ENCODE results near the gene CPT1C. TPM values are rescaled to one million over a fixed set of nuclear protein-coding genes. Genes with fewer than 3 reads are reported as not detected.

The CPT1C gene
- polyA plus RNA-seq, 3 donors from 2014 or later: not detected

- Mint-ChIP-seq H3K9me3 (no peaks in the 10 kb centered on the region), H3K4me3 (peak overlapping the region; percentile 96 to 99 (median 97)), H3K27ac (peak overlapping the region; percentile 93 to 99 (median 96)), H3K36me3 (peaks cover 0 to 5% (median 3%) of the 10 kb centered on the region in 3 donors), H3K27me3 (ENCODE audit: low read depth in 3 of 3) (peaks cover 7 to 12% (median 11%) of the 10 kb centered on the region in 3 donors), H3K4me1 (peaks cover 44 to 45% of the 10 kb centered on the region in 2 donors)
- DNase-seq: no peak
Observed at GRCh38 chr19:49666120-49666444, 24.8 kb upstream of the CPT1C start.

GRCh38 chr19:49667473-49667872, 23.4 kb upstream of the CPT1C start:
- peak overlapping the region; percentile 96 to 99 (median 97) for H3K4me3 Mint-ChIP-seq
- peaks cover 7 to 15% (median 11%) of the 10 kb centered on the region in 3 donors for H3K27me3 Mint-ChIP-seq (ENCODE audit: low read depth in 3 of 3)
- no peak for DNase-seq
- peak overlapping the region in 5 of 6 donors; percentile 25 to 93 (median 61) for H3K27ac Mint-ChIP-seq
- H3K9me3 Mint-ChIP-seq: no peaks in the 10 kb centered on the region
- peaks cover 0 to 5% (median 3%) of the 10 kb centered on the region in 3 donors for H3K36me3 Mint-ChIP-seq
- peaks cover 49 to 51% of the 10 kb centered on the region in 2 donors for H3K4me1 Mint-ChIP-seq

GRCh38 chr19:49669516-49669915, 21.4 kb upstream of the CPT1C start:
- no peak overlapping the region for H3K27ac Mint-ChIP-seq

GRCh38 chr19:49672131-49672919, 18.6 kb upstream of the CPT1C start:
- H3K27ac Mint-ChIP-seq: peak overlapping the region in 2 of 6 donors; percentile 49 to 61
- peaks cover 0 to 5% (median 3%) of the 10 kb centered on the region in 3 donors for H3K36me3 Mint-ChIP-seq
- H3K27me3 Mint-ChIP-seq (ENCODE audit: low read depth in 3 of 3): peaks cover 8 to 14% (median 11%) of the 10 kb centered on the region in 3 donors
- peaks cover 20 to 22% of the 10 kb centered on the region in 2 donors for H3K4me1 Mint-ChIP-seq
- H3K9me3 Mint-ChIP-seq: no peaks in the 10 kb centered on the region
- peak; percentile 69 to 74 (median 69) for DNase-seq
- H3K4me3 Mint-ChIP-seq: no peak overlapping the region

More at GRCh38 chr19:49669516-49669915, 21.4 kb upstream of the CPT1C start:
- Mint-ChIP-seq H3K4me3 (no peak overlapping the region), H3K27me3 (ENCODE audit: low read depth in 3 of 3) (peaks cover 5 to 13% (median 5%) of the 10 kb centered on the region in 3 donors), H3K4me1 (peaks cover 30 to 37% of the 10 kb centered on the region in 2 donors), H3K9me3 (no peaks in the 10 kb centered on the region), H3K36me3 (peaks cover 0 to 5% (median 3%) of the 10 kb centered on the region in 3 donors)
- DNase-seq: no peak

GRCh38 chr19:49676136-49676783, 14.7 kb upstream of the CPT1C start:
- DNase-seq: no peak
- Mint-ChIP-seq H3K4me1 (peaks cover 32 to 33% of the 10 kb centered on the region in 2 donors), H3K27me3 (ENCODE audit: low read depth in 3 of 3) (peaks cover 11 to 14% (median 14%) of the 10 kb centered on the region in 3 donors), H3K27ac (peak overlapping the region; percentile 95 to 100 (median 98)), H3K9me3 (no peaks in the 10 kb centered on the region), H3K36me3 (no peaks in the 10 kb centered on the region), H3K4me3 (peak overlapping the region; percentile 90 to 99 (median 97))

- peak; percentile 99 for DNase-seq
- H3K27me3 Mint-ChIP-seq (ENCODE audit: low read depth in 3 of 3): peaks cover 11 to 14% (median 13%) of the 10 kb centered on the region in 3 donors
- no peaks in the 10 kb centered on the region for H3K36me3 Mint-ChIP-seq
- no peaks in the 10 kb centered on the region for H3K9me3 Mint-ChIP-seq
- peaks cover 32 to 33% of the 10 kb centered on the region in 2 donors for H3K4me1 Mint-ChIP-seq
- peak overlapping the region; percentile 95 to 100 (median 98) for H3K27ac Mint-ChIP-seq
- H3K4me3 Mint-ChIP-seq: peak overlapping the region; percentile 90 to 99 (median 97)
Observed at GRCh38 chr19:49676784-49677230, 14.1 kb upstream of the CPT1C start.

- H3K9me3 Mint-ChIP-seq: no peaks in the 10 kb centered on the region
- peak within 1 kb of the TSS; percentile 95 to 100 (median 98) for H3K27ac Mint-ChIP-seq
- peaks cover 0 to 4% (median under 1%) of the 10 kb centered on the region in 3 donors for H3K36me3 Mint-ChIP-seq
- peaks cover 11 to 14% (median 11%) of the 10 kb centered on the region in 3 donors for H3K27me3 Mint-ChIP-seq (ENCODE audit: low read depth in 3 of 3)
- H3K4me3 Mint-ChIP-seq: peak within 1 kb of the TSS; percentile 90 to 99 (median 97)
- no peak for DNase-seq
- peaks cover 27 to 29% of the 10 kb centered on the region in 2 donors for H3K4me1 Mint-ChIP-seq
Observed at GRCh38 chr19:49677231-49677900, 13.6 kb upstream of the CPT1C start, which contains the start of gene PRMT1. TSS of gene PRMT1 (plus strand) at chr19:49677271. CDS start at chr19:49677281, 10 bp downstream.

GRCh38 chr19:49677901-49678674, 12.8 kb upstream of the CPT1C start:
- peaks cover 0 to 6% (median 3%) of the 10 kb centered on the region in 3 donors for H3K36me3 Mint-ChIP-seq
- peak overlapping the region; percentile 89 to 97 (median 93) for H3K27ac Mint-ChIP-seq
- peak; percentile 71 to 75 (median 73) for DNase-seq
- peaks cover 11 to 14% (median 11%) of the 10 kb centered on the region in 3 donors for H3K27me3 Mint-ChIP-seq (ENCODE audit: low read depth in 3 of 3)
- H3K4me3 Mint-ChIP-seq: peak overlapping the region; percentile 80 to 87 (median 84)
- peaks cover 26 to 28% of the 10 kb centered on the region in 2 donors for H3K4me1 Mint-ChIP-seq
- no peaks in the 10 kb centered on the region for H3K9me3 Mint-ChIP-seq

- peaks cover 0 to 6% (median 3%) of the 10 kb centered on the region in 3 donors for H3K36me3 Mint-ChIP-seq
- DNase-seq: no peak
- peaks cover 8 to 13% (median 11%) of the 10 kb centered on the region in 3 donors for H3K27me3 Mint-ChIP-seq (ENCODE audit: low read depth in 3 of 3)
- H3K4me3 Mint-ChIP-seq: peak overlapping the region in 1 of 5 donors; percentile 87
- H3K9me3 Mint-ChIP-seq: no peaks in the 10 kb centered on the region
- peak overlapping the region in 5 of 6 donors; percentile 45 to 95 (median 75) for H3K27ac Mint-ChIP-seq
- H3K4me1 Mint-ChIP-seq: peaks cover 26 to 28% of the 10 kb centered on the region in 2 donors
Observed at GRCh38 chr19:49678985-49679770, 11.7 kb upstream of the CPT1C start.

GRCh38 chr19:49679771-49680413, 11.0 kb upstream of the CPT1C start:
- H3K4me3 Mint-ChIP-seq: peak overlapping the region in 1 of 5 donors; percentile 33
- peaks cover 0 to 6% (median 3%) of the 10 kb centered on the region in 3 donors for H3K36me3 Mint-ChIP-seq
- H3K27me3 Mint-ChIP-seq (ENCODE audit: low read depth in 3 of 3): peaks cover 8 to 13% (median 11%) of the 10 kb centered on the region in 3 donors
- H3K9me3 Mint-ChIP-seq: no peaks in the 10 kb centered on the region
- no peak for DNase-seq
- peak overlapping the region; percentile 34 to 81 (median 59) for H3K27ac Mint-ChIP-seq
- H3K4me1 Mint-ChIP-seq: peaks cover 26 to 28% of the 10 kb centered on the region in 2 donors

- peak overlapping the region in 4 of 6 donors; percentile 55 to 81 (median 59) for H3K27ac Mint-ChIP-seq
Observed at GRCh38 chr19:49680421-49681351, 10.2 kb upstream of the CPT1C start.

More at GRCh38 chr19:49680421-49681351, 10.2 kb upstream of the CPT1C start:
- DNase-seq: peak; percentile 89 to 90 (median 89)
- Mint-ChIP-seq H3K27me3 (ENCODE audit: low read depth in 3 of 3) (peaks cover 8 to 13% (median 11%) of the 10 kb centered on the region in 3 donors), H3K9me3 (no peaks in the 10 kb centered on the region), H3K4me3 (peak overlapping the region in 1 of 5 donors; percentile 47), H3K4me1 (peaks cover 25 to 26% of the 10 kb centered on the region in 2 donors), H3K36me3 (peaks cover 0 to 8% (median 6%) of the 10 kb centered on the region in 3 donors)
